HepG2 (cell line): ENCODE results near the gene BABAM2. TPM values are rescaled to one million over a fixed set of nuclear protein-coding genes. Genes with fewer than 3 reads are reported as not detected.

Source experiments
- ATAC-seq: fragments of 200-7000 bp; cut with Tn5 transposase; 3 replicates; pipeline ENCODE4 v1.9.1; 2020; ENCODE audit warnings: mild to moderate bottlenecking, moderate library complexity
- BruUV-seq: library from RNA; stranded (reverse); fragments of 400-500 nt; replicated peaks from 2 replicates; lab custom pipeline; 2021; lab: Mats Ljungman, UMichigan
- CTCF ChIA-PET: fragments of 300-600 bp; formaldehyde crosslinking; extraction: SDS; loops from one replicate; lab custom pipeline; 2021; ENCODE audit warnings: low total read pairs, inconsistent platforms, low intra/inter-chr PET ratio; lab: Yijun Ruan, JAX
- POLR2A ChIA-PET: fragments of 350-600 bp; sonication (Branson Sonifier 250); formaldehyde crosslinking; loops from one replicate; lab custom pipeline; 2020; ENCODE audit warnings: antibody characterized with exemption, inconsistent platforms; lab: Yijun Ruan, JAX
- DNase-seq: peaks from one replicate; pipeline ENCODE4 v3.0.0-alpha.2; 2015; ENCODE audit warnings: low spot score
- FAIRE-seq: peaks from 3 replicates; lab custom pipeline; 2011; peaks lifted over from hg19 to GRCh38; lab: Jason Lieb, UNC
- H2AFZ ChIP-seq: one replicate; pipeline ENCODE4 v1.6.1; 2011; ENCODE audit warnings: low read length, inconsistent platforms
- H3K27ac ChIP-seq: fragments of 300-600 bp; 3 replicates; pipeline ENCODE4 v1.8.0; 2011; ENCODE audit warnings: mixed run types, mild to moderate bottlenecking, mixed read lengths, low read length, inconsistent platforms; ENCODE audit not compliant: insufficient read depth; ENCODE audit errors: extremely low read length
- H3K27me3 ChIP-seq, 2 experiments: fragments of 200-600 bp in 1 of 2; 2 replicates in 1 of 2; 3 replicates in 1 of 2; pipeline versions ENCODE4 v1.6.0 to v1.8.0; 2011; ENCODE audit warnings: low read length in 2 of 2, mild to moderate bottlenecking in 2 of 2, moderate library complexity in 2 of 2, inconsistent platforms in 1 of 2; ENCODE audit not compliant: insufficient read depth in 2 of 2, control insufficient read depth in 1 of 2
- H3K36me3 ChIP-seq, 2 experiments: fragments of 200-600 bp in 1 of 2; replicated peaks in 1 of 2; 2 replicates in 1 of 2; 3 replicates in 1 of 2; pipeline versions ENCODE4 v1.5.1 to v1.8.0; 2011; ENCODE audit warnings: low read length in 2 of 2, inconsistent platforms in 1 of 2; ENCODE audit not compliant: insufficient read depth in 2 of 2, control insufficient read depth in 1 of 2
- H3K4me1 ChIP-seq: 2 replicates; pipeline ENCODE4 v1.5.1; 2012; ENCODE audit warnings: low read length, inconsistent platforms; ENCODE audit not compliant: insufficient read depth
- H3K4me2 ChIP-seq: 2 replicates; pipeline ENCODE4 v1.6.0; 2011; ENCODE audit warnings: low read depth, low read length, inconsistent platforms
- H3K4me3 ChIP-seq, 3 experiments: fragments of 200-600 bp in 1 of 3; sonication (generic), shearing (Covaris generic) in 1 of 3; replicated peaks in 1 of 3; 2 replicates each; pipeline ENCODE4 v1.5.1; 2011 to 2016; ENCODE audit warnings: low read length in 3 of 3, inconsistent platforms in 2 of 3, low read depth in 2 of 3, mild to moderate bottlenecking in 2 of 3, control low read depth in 1 of 3, mixed read lengths in 1 of 3; ENCODE audit not compliant: insufficient read depth in 1 of 3
- H3K79me2 ChIP-seq: one replicate; pipeline ENCODE4 v1.6.1; 2011; ENCODE audit warnings: low read length, inconsistent platforms; ENCODE audit not compliant: insufficient read depth
- H3K9ac ChIP-seq: 2 replicates; pipeline ENCODE4 v1.6.0; 2011; ENCODE audit warnings: mild to moderate bottlenecking, low read depth, low read length, inconsistent platforms; ENCODE audit not compliant: insufficient read depth
- H3K9me3 ChIP-seq: 2 replicates; pipeline ENCODE4 v1.5.1; 2012; ENCODE audit warnings: mild to moderate bottlenecking, low read length
- H4K20me1 ChIP-seq: 2 replicates; pipeline ENCODE4 v1.6.0; 2011; ENCODE audit warnings: inconsistent platforms, mild to moderate bottlenecking, low read length, moderate library complexity; ENCODE audit not compliant: insufficient read depth
- ADNP ChIP-seq: sonication (generic); formaldehyde crosslinking; IDR thresholded peaks from 2 replicates; pipeline ENCODE4 v1.4.0; 2020; ENCODE audit warnings: missing genetic modification reagents
- HNRNPH1 ChIP-seq: fragments of 200-400 bp; formaldehyde crosslinking; optimal IDR thresholded peaks from 2 replicates; pipeline ENCODE3; 2017; ENCODE audit warnings: mild to moderate bottlenecking, low read depth, low read length
- MYC ChIP-seq: sonication (generic); formaldehyde crosslinking; IDR thresholded peaks from 2 replicates; pipeline ENCODE4 v1.9.0; 2021; ENCODE audit warnings: missing genetic modification reagents, borderline replicate concordance
- NFIB ChIP-seq: sonication (generic); formaldehyde crosslinking; IDR thresholded peaks from 2 replicates; pipeline ENCODE4 v1.9.0; 2021; ENCODE audit warnings: missing genetic modification reagents, mild to moderate bottlenecking, borderline replicate concordance
- PHF20 ChIP-seq: sonication (generic); formaldehyde crosslinking; IDR thresholded peaks from 2 replicates; pipeline ENCODE4 v1.5.0; 2020; ENCODE audit warnings: mild to moderate bottlenecking, missing genetic modification reagents
- POGZ ChIP-seq: sonication (generic); formaldehyde crosslinking; IDR thresholded peaks from 2 replicates; pipeline ENCODE4 v1.4.0; 2020; ENCODE audit warnings: mild to moderate bottlenecking, missing genetic modification reagents
- ZNF224 ChIP-seq: sonication (generic); formaldehyde crosslinking; IDR thresholded peaks from 2 replicates; pipeline ENCODE4 v1.5.0; 2020; ENCODE audit warnings: mild to moderate bottlenecking, missing genetic modification reagents
- WGBS: methylation state at CpG from one replicate; pipeline ENCODE4 v1.1.6; 2017; ENCODE audit warnings: low lambda C conversion rate; 5-methylcytosine and 5-hydroxymethylcytosine counted together
- in situ Hi-C: cut with HindIII; loops from 2 replicates; pipeline ENCODE4 v1.10.0; 2017; ENCODE audit warnings: low pct_unique_long_range_greater_than_20kb; ENCODE audit not compliant: extremely low pct_ligation_motif_present
- intact Hi-C: fragments of 100-400 bp; cut with micrococcal nuclease; formaldehyde crosslinking; loops from one replicate; pipeline ENCODE4 v1.10.0; 2022; ENCODE audit not compliant: unreplicated experiment
- polyA plus RNA-seq, 8 experiments: library from polyadenylated mRNA; depleted of rRNA in 3 of 8; stranded (reverse) in 7 of 8; unstranded in 1 of 8; fragments of >200 nt; fragmentation: Illumina TruSeq in 4 of 8; extraction: Trizol in 4 of 8; gene quantifications; 2 replicates each; pipeline versions ENCODE4 v1.2.1 to v1.2.3, GENCODE V29; 2011 to 2016; ENCODE audit warnings: low read depth in 4 of 8, missing spikeins in 1 of 8, mixed read lengths in 1 of 8; ENCODE audit not compliant: insufficient read depth in 1 of 8
- total RNA-seq, 5 experiments: library from RNA; depleted of rRNA; stranded (reverse); fragments of >200 nt; fragmentation: Illumina TruSeq; extraction: Trizol; gene quantifications; 2 replicates each; pipeline ENCODE4 v1.2.3, GENCODE V29; 2016; ENCODE audit warnings: low read depth in 1 of 5
- TF ChIP-seq, protein P1 (sequence below): sonication (generic); formaldehyde crosslinking; conservative IDR thresholded peaks from 2 replicates; pipeline ENCODE4 v1.8.1; 2023; ENCODE audit warnings: missing genetic modification reagents

The BABAM2 gene
- total and polyA plus RNA-seq, 2 of the 13 experiments (the other 11 are each of a cell fraction or from before 2014, with no cell fraction given), result 24.9 to 28.0 TPM

GRCh38 chr2:28316546-28317335, 426.2 kb downstream of the BABAM2 start:
- no peak for ATAC-seq
- CTCF ChIA-PET, result no interaction called here
- BruUV-seq, result no TSS peak
- no peak for DNase-seq
- FAIRE-seq, result no peak
- 95% methylated on average over 14 of the region's 14 CpGs for WGBS
- intact Hi-C loops, result no loop called here
- H3K4me2 ChIP-seq, result no peak overlapping the region
- no peak overlapping the region for H2AFZ ChIP-seq
- TF ChIP-seq NFIB (CRISPR knock-in tag) (no peak), MYC (CRISPR knock-in tag) (no peak), POGZ (no peak), ZNF224 (CRISPR knock-in tag) (no peak), HNRNPH1 (no peak), PHF20 (CRISPR knock-in tag) (no peak), ADNP (CRISPR knock-in tag) (no peak)
- TF ChIP-seq, protein P1, sequence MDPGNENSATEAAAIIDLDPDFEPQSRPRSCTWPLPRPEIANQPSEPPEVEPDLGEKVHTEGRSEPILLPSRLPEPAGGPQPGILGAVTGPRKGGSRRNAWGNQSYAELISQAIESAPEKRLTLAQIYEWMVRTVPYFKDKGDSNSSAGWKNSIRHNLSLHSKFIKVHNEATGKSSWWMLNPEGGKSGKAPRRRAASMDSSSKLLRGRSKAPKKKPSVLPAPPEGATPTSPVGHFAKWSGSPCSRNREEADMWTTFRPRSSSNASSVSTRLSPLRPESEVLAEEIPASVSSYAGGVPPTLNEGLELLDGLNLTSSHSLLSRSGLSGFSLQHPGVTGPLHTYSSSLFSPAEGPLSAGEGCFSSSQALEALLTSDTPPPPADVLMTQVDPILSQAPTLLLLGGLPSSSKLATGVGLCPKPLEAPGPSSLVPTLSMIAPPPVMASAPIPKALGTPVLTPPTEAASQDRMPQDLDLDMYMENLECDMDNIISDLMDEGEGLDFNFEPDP (CRISPR knock-in tag), result no peak
- TF ChIP-seq, all 625 proteins: peak for 0
- H3K27ac ChIP-seq, result no peak overlapping the region
- POLR2A ChIA-PET, result no interaction called here
- H3K9ac ChIP-seq, result no peak overlapping the region
- no peaks in the 10 kb centered on the region for H3K79me2 ChIP-seq
- no peaks in the 10 kb centered on the region for H3K9me3 ChIP-seq
- in situ Hi-C loops, result no loop called here
- H3K36me3 ChIP-seq, result no peaks in the 10 kb centered on the region
- H3K27me3 ChIP-seq, result no peaks in the 10 kb centered on the region
- H3K4me1 ChIP-seq, result peaks cover 23% of the 10 kb centered on the region
- no peaks in the 10 kb centered on the region for H4K20me1 ChIP-seq
- H3K4me3 ChIP-seq, result no peak overlapping the region
